Measurements from ENCODE around the gene BEND6. TPM values are rescaled to one million over a fixed set of nuclear protein-coding genes. Genes with fewer than 3 reads are reported as not detected.

Gene BEND6
- polyA plus RNA-seq, 1 donor from 2014 or later: 8.6 TPM

DNA sequence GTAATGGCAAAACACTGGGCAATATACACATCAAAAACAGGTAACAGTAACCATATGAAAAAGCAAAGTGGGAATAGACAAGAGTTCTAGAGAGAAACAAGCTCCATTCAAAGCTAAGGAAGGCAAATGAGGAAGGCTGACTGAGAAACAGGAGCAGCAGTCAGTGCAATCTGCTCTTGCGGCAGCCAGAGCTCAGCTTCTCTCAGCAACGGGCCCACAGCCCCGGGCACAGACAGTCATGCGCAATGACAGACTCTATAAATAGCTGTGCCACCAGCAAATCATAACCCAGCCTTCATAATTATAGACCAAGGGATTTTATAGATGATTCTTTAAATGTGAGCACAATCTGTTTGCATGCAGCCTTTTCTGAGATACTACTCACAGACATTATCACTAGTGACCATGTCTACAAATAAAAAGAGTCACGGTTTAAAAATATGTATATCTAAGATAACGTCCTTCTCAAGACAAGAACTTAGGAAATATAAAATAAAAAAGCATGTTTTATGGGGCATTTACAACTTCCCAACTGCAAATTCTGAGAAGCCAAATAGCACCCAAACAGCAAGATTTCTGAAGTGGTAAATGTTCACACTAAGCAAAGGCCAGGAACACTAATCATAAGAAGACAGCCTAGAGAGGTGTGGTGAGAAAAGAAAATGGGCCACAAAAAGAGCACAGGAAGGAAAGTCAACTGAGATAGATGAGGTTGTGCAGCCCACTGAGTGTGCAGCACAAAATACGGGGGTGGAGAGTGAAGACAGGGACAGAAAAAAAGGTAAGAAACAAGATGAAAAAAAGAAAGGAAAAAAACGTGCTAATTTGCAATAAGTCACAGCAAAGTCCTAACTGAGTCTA is 39.9 kb upstream of the BEND6 start:
- H3K9me2 ChIP-seq (ENCODE audit: insufficient read depth, low read length): no peaks in the 10 kb centered on the region
- H4K20me1 ChIP-seq (ENCODE audit: insufficient read depth): no peaks in the 10 kb centered on the region
- H3K27ac ChIP-seq (ENCODE audit: low read length): no peak overlapping the region
- no peaks in the 10 kb centered on the region for H3K79me2 ChIP-seq (replicated peaks; ENCODE audit: insufficient read depth, low read length)
- H2AFZ ChIP-seq (ENCODE audit: low read depth, low read length): no peak overlapping the region
- no peak overlapping the region for H3K9ac ChIP-seq (ENCODE audit: low read length)
- H3K27me3 ChIP-seq (ENCODE audit: insufficient read depth, low read depth, low read length): no peaks in the 10 kb centered on the region
- H3F3A ChIP-seq (ENCODE audit: insufficient read depth, low read length, poor library complexity, severe bottlenecking): no peaks in the 10 kb centered on the region
- H3K4me3 ChIP-seq (ENCODE audit: low read length): no peak overlapping the region
- TF ChIP-seq RAD21 (conservative IDR thresholded peaks at IDR 0.05): no peak
- no peak for TF ChIP-seq POLR2AphosphoS5 (IDR thresholded peaks at IDR 0.05)
- TF ChIP-seq EZH2 (IDR thresholded peaks at IDR 0.05; ENCODE audit: borderline replicate concordance, insufficient read depth, low read length, poor library complexity, severe bottlenecking): no peak
- TF ChIP-seq, protein P1, sequence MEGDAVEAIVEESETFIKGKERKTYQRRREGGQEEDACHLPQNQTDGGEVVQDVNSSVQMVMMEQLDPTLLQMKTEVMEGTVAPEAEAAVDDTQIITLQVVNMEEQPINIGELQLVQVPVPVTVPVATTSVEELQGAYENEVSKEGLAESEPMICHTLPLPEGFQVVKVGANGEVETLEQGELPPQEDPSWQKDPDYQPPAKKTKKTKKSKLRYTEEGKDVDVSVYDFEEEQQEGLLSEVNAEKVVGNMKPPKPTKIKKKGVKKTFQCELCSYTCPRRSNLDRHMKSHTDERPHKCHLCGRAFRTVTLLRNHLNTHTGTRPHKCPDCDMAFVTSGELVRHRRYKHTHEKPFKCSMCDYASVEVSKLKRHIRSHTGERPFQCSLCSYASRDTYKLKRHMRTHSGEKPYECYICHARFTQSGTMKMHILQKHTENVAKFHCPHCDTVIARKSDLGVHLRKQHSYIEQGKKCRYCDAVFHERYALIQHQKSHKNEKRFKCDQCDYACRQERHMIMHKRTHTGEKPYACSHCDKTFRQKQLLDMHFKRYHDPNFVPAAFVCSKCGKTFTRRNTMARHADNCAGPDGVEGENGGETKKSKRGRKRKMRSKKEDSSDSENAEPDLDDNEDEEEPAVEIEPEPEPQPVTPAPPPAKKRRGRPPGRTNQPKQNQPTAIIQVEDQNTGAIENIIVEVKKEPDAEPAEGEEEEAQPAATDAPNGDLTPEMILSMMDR (IDR thresholded peaks at IDR 0.05; ENCODE audit: poor library complexity, severe bottlenecking): no peak
- no peak for TF ChIP-seq MXI1 (conservative IDR thresholded peaks at IDR 0.05; ENCODE audit: poor library complexity, severe bottlenecking)
- no peak for TF ChIP-seq EP300 (conservative IDR thresholded peaks at IDR 0.05; ENCODE audit: poor library complexity, severe bottlenecking)
- no peaks in the 10 kb centered on the region for H3K9me3 ChIP-seq (ENCODE audit: low read length)
- no peak overlapping the region for H3K4me2 ChIP-seq (ENCODE audit: low read length)
- H3K36me3 ChIP-seq (ENCODE audit: insufficient read depth, low read length): no peaks in the 10 kb centered on the region

DNA sequence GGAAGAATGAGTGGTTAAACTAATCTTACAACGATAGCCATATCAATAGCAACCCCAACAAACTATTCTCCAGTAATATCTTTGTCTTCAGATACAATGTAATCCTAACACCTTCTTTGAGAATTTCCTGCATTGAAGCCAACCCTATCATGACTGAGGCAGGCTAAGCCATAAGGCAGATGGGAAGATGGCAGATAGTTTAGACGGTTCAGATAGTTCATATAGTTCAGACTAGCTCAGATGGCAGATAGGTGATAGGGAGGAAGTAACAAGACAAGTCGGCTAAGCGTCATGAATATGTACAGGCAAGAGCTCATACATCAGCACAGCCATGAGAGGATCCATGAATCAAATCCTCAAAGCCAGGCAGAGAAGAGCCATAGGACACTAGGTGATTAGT is 39.1 kb upstream of the BEND6 start:
- no peaks in the 10 kb centered on the region for H3K9me2 ChIP-seq (ENCODE audit: insufficient read depth, low read length)
- no peaks in the 10 kb centered on the region for H3K27me3 ChIP-seq (ENCODE audit: insufficient read depth, low read depth, low read length)
- H3K4me3 ChIP-seq (ENCODE audit: low read length): no peak overlapping the region
- H3K27ac ChIP-seq (ENCODE audit: low read length): no peak overlapping the region
- H2AFZ ChIP-seq (ENCODE audit: low read depth, low read length): no peak overlapping the region
- H3F3A ChIP-seq (ENCODE audit: insufficient read depth, low read length, poor library complexity, severe bottlenecking): no peaks in the 10 kb centered on the region
- no peaks in the 10 kb centered on the region for H3K79me2 ChIP-seq (replicated peaks; ENCODE audit: insufficient read depth, low read length)
- H3K4me2 ChIP-seq (ENCODE audit: low read length): no peak overlapping the region
- H4K20me1 ChIP-seq (ENCODE audit: insufficient read depth): no peaks in the 10 kb centered on the region
- H3K36me3 ChIP-seq (ENCODE audit: insufficient read depth, low read length): no peaks in the 10 kb centered on the region
- no peaks in the 10 kb centered on the region for H3K9me3 ChIP-seq (ENCODE audit: low read length)
- H3K9ac ChIP-seq (ENCODE audit: low read length): no peak overlapping the region
- TF ChIP-seq TAF1 (IDR thresholded peaks at IDR 0.05; ENCODE audit: low read depth) (no peak), RAD21 (conservative IDR thresholded peaks at IDR 0.05) (no peak), SMC3 (conservative IDR thresholded peaks at IDR 0.05; ENCODE audit: poor library complexity) (no peak), MXI1 (conservative IDR thresholded peaks at IDR 0.05; ENCODE audit: poor library complexity, severe bottlenecking) (no peak), POLR2AphosphoS5 (IDR thresholded peaks at IDR 0.05) (no peak), EZH2 (IDR thresholded peaks at IDR 0.05; ENCODE audit: borderline replicate concordance, insufficient read depth, low read length, poor library complexity, severe bottlenecking) (no peak), EP300 (conservative IDR thresholded peaks at IDR 0.05; ENCODE audit: poor library complexity, severe bottlenecking) (no peak)
- TF ChIP-seq, protein P2, sequence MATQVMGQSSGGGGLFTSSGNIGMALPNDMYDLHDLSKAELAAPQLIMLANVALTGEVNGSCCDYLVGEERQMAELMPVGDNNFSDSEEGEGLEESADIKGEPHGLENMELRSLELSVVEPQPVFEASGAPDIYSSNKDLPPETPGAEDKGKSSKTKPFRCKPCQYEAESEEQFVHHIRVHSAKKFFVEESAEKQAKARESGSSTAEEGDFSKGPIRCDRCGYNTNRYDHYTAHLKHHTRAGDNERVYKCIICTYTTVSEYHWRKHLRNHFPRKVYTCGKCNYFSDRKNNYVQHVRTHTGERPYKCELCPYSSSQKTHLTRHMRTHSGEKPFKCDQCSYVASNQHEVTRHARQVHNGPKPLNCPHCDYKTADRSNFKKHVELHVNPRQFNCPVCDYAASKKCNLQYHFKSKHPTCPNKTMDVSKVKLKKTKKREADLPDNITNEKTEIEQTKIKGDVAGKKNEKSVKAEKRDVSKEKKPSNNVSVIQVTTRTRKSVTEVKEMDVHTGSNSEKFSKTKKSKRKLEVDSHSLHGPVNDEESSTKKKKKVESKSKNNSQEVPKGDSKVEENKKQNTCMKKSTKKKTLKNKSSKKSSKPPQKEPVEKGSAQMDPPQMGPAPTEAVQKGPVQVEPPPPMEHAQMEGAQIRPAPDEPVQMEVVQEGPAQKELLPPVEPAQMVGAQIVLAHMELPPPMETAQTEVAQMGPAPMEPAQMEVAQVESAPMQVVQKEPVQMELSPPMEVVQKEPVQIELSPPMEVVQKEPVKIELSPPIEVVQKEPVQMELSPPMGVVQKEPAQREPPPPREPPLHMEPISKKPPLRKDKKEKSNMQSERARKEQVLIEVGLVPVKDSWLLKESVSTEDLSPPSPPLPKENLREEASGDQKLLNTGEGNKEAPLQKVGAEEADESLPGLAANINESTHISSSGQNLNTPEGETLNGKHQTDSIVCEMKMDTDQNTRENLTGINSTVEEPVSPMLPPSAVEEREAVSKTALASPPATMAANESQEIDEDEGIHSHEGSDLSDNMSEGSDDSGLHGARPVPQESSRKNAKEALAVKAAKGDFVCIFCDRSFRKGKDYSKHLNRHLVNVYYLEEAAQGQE (IDR thresholded peaks at IDR 0.05; ENCODE audit: borderline replicate concordance): no peak
- TF ChIP-seq, protein P1 (IDR thresholded peaks at IDR 0.05; ENCODE audit: poor library complexity, severe bottlenecking): no peak

All from neural cell (in vitro differentiated cells).